Parathyroid adenoma (tissue), 2 donors: ENCODE results near the gene KCNJ16.
A peak's percentile ranks its signal among the peaks of the same experiment; 100 is the strongest.

ENCODE experiments used
- H2AFZ ChIP-seq: fragments of 300-600 bp; sonication (generic); one replicate; pipeline ENCODE4 v1.7.0; 2017; ENCODE audit warnings: antibody characterized with exemption, mild to moderate bottlenecking
- H3K27ac ChIP-seq: fragments of 300-600 bp; sonication (generic); one replicate; pipeline ENCODE4 v1.7.0; 2017
- H3K27me3 ChIP-seq: fragments of 300-600 bp; sonication (generic); one replicate; pipeline ENCODE4 v1.7.0; 2017; ENCODE audit warnings: low read length; ENCODE audit not compliant: control insufficient read depth, insufficient read depth
- H3K36me3 ChIP-seq: fragments of 300-600 bp; sonication (generic); one replicate; pipeline ENCODE4 v1.7.0; 2017; ENCODE audit warnings: low read length; ENCODE audit not compliant: control insufficient read depth, insufficient read depth
- H3K4me1 ChIP-seq: fragments of 300-600 bp; sonication (generic); one replicate; pipeline ENCODE4 v1.7.0; 2017; ENCODE audit warnings: control low read depth
- H3K4me2 ChIP-seq: fragments of 300-600 bp; sonication (generic); one replicate; pipeline ENCODE4 v1.7.0; 2017; ENCODE audit warnings: low read length
- H3K4me3 ChIP-seq: fragments of 300-600 bp; sonication (generic); one replicate; pipeline ENCODE4 v1.7.0; 2017; ENCODE audit warnings: low read depth, low read length
- H3K79me2 ChIP-seq: fragments of 300-600 bp; sonication (generic); one replicate; pipeline ENCODE4 v1.7.0; 2017; ENCODE audit warnings: control low read depth
- H3K9ac ChIP-seq: fragments of 300-600 bp; sonication (generic); one replicate; pipeline ENCODE4 v1.7.0; 2017; ENCODE audit warnings: mild to moderate bottlenecking
- H3K9me3 ChIP-seq: fragments of 300-600 bp; sonication (generic); one replicate; pipeline ENCODE4 v1.7.0; 2017; ENCODE audit warnings: low read length; ENCODE audit not compliant: control insufficient read depth
- TF ChIP-seq, protein P1 (sequence below): fragments of 300-600 bp; sonication (generic); IDR thresholded peaks from one replicate; pipeline ENCODE4 v1.7.0; 2017; ENCODE audit warnings: antibody characterized with exemption, mild to moderate bottlenecking
- donor health status: primary hyperparathyroidism.

The KCNJ16 gene

DNA sequence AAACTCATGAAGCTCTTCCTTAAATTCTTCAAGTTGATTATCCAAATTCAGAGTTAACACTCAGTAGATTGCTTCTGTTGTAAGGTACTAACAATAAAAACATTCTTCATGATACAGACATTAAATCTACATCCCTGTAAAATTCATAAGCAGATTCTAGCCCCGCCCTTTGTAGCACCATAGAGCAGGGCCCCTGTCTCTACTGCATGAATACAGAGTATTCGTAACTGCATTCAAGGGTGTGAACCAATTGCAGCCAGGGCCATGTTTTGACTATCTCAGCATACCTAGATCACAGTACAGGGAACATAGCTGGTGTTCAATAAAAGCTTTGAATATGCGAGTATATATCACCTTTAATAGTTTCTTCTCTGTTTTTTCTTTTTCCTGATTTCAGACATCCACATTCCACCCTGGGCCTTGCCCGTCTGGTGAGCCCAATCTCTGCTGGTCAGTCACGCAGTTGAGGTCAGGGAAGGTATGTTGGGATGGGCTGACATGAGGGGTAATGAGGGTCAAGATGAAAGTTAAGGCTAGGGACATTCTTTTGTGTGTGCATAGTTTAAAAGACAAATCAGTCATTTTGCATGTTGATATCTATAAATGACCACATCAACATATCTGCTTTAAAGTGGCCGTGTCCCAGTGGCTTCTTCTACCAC lies 33.0 kb downstream of the KCNJ16 start:
- H3K4me2 ChIP-seq = no peak overlapping the region
- H3K79me2 ChIP-seq = peaks cover 12% of the 10 kb centered on the region
- H3K27ac ChIP-seq = peak overlapping the region; percentile 61
- H2AFZ ChIP-seq = no peak overlapping the region
- H3K4me1 ChIP-seq = peaks cover 59% of the 10 kb centered on the region
- H3K27me3 ChIP-seq = no peaks in the 10 kb centered on the region
- TF ChIP-seq, protein P1, sequence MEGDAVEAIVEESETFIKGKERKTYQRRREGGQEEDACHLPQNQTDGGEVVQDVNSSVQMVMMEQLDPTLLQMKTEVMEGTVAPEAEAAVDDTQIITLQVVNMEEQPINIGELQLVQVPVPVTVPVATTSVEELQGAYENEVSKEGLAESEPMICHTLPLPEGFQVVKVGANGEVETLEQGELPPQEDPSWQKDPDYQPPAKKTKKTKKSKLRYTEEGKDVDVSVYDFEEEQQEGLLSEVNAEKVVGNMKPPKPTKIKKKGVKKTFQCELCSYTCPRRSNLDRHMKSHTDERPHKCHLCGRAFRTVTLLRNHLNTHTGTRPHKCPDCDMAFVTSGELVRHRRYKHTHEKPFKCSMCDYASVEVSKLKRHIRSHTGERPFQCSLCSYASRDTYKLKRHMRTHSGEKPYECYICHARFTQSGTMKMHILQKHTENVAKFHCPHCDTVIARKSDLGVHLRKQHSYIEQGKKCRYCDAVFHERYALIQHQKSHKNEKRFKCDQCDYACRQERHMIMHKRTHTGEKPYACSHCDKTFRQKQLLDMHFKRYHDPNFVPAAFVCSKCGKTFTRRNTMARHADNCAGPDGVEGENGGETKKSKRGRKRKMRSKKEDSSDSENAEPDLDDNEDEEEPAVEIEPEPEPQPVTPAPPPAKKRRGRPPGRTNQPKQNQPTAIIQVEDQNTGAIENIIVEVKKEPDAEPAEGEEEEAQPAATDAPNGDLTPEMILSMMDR = no peak
- H3K9me3 ChIP-seq = no peaks in the 10 kb centered on the region
- no peaks in the 10 kb centered on the region for H3K36me3 ChIP-seq
- no peak overlapping the region for H3K4me3 ChIP-seq
- H3K9ac ChIP-seq = no peak overlapping the region

DNA sequence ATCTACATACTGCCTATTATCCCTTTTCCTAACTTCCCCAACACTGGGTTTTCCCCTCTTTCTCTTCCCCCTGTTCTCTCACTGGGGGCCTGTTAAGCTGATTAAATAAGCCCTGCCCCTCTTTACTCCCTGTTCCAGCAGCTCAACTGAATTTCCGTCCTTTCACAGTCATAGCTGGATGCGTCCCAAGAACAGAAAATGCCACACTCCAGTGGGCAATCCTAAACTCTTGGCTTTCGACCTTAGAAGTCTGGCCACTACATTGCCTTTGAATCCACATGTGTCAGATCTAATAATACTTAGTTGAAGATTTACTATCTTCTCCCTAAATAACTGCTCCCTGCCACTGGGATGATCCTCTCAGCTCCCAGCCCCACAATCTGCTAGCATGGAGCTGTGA lies 34.5 kb downstream of the KCNJ16 start:
- no peaks in the 10 kb centered on the region for H3K36me3 ChIP-seq
- H2AFZ ChIP-seq = no peak overlapping the region
- TF ChIP-seq, protein P1 = no peak
- peaks cover 12% of the 10 kb centered on the region for H3K79me2 ChIP-seq
- peak overlapping the region; percentile 61 for H3K27ac ChIP-seq
- no peaks in the 10 kb centered on the region for H3K27me3 ChIP-seq
- H3K9ac ChIP-seq = no peak overlapping the region
- no peak overlapping the region for H3K4me3 ChIP-seq
- H3K4me2 ChIP-seq = no peak overlapping the region
- H3K4me1 ChIP-seq = peaks cover 55% of the 10 kb centered on the region
- no peaks in the 10 kb centered on the region for H3K9me3 ChIP-seq

DNA sequence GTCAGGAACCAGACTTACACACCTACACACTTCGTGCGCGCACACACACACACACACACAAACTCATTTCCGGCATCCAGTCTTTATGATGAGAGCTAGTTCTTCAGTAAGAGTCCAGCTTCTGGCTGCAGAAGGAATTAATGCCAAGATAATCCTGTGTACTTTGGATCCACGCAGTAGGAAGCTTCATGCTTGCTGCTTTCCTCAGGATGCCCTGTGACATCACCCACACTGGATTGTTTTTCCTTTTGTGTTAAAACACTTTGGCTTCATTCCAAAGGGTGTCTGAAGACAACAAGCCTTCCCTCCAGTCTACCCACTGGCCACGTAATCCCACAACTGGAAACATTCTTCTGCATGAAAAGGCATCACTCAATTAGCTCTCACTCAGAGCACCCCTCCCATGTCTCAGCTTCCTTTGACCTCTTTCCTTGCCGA lies 35.4 kb downstream of the KCNJ16 start:
- H3K9me3 ChIP-seq = no peaks in the 10 kb centered on the region
- peaks cover 54% of the 10 kb centered on the region for H3K4me1 ChIP-seq
- TF ChIP-seq, protein P1 = no peak
- no peak overlapping the region for H3K9ac ChIP-seq
- H3K27me3 ChIP-seq = no peaks in the 10 kb centered on the region
- H3K36me3 ChIP-seq = no peaks in the 10 kb centered on the region
- no peak overlapping the region for H3K4me3 ChIP-seq
- peak overlapping the region; percentile 10 for H2AFZ ChIP-seq
- peak overlapping the region; percentile 61 for H3K27ac ChIP-seq
- H3K79me2 ChIP-seq = peaks cover 14% of the 10 kb centered on the region
- no peak overlapping the region for H3K4me2 ChIP-seq

DNA sequence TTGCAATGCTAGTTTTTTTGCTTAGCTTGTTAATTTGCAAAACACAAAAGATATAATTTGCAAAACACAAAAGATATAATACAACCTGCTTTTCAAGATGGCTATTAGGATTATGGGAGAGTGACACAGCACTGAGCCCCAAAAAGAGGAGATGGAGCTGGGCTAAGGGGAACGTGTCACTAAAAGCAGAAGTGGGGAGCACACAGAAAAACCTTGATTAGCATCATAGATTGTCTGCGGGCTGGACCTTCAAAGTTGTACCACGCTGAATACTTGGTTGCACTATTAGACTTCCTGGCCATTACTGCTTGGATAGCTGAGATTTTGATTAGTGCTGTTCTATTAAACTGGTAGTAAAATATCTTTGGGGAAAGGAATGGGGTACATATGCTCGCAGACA lies 36.2 kb downstream of the KCNJ16 start:
- H3K27ac ChIP-seq = peak overlapping the region; percentile 61
- no peak overlapping the region for H3K4me2 ChIP-seq

More for the DNA sequence above, 36.2 kb downstream of the KCNJ16 start:
- Histone ChIP-seq H3K27me3 (no peaks in the 10 kb centered on the region), H3K9me3 (no peaks in the 10 kb centered on the region), H3K4me1 (peaks cover 49% of the 10 kb centered on the region), H2AFZ (no peak overlapping the region), H3K36me3 (no peaks in the 10 kb centered on the region), H3K9ac (no peak overlapping the region), H3K79me2 (peaks cover 14% of the 10 kb centered on the region), H3K4me3 (no peak overlapping the region)
- TF ChIP-seq, protein P1 = no peak
